Measurements from ENCODE around the gene USP21. TPM values are rescaled to one million over a fixed set of nuclear protein-coding genes. Genes with fewer than 3 reads are reported as not detected.

USP21 gene
- total and polyA plus RNA-seq, 4 donors: 15.7 to 28.1 (median 20.6) TPM

- intact Hi-C loops (cut with DNase I): no loop called here
- H3K4me3 ChIP-seq (ENCODE audit: low read length in 2 of 2): no peak overlapping the region
- no peak for DNase-seq
Measured at GRCh38 chr1:161130266-161130665, 29.0 kb upstream of the USP21 start.

GRCh38 chr1:161131523-161132409, 27.5 kb upstream of the USP21 start:
- no peaks in the 10 kb centered on the region for H3K36me3 ChIP-seq (ENCODE audit: control insufficient read depth in 1 of 2, insufficient read depth in 2 of 2, low read length in 1 of 2)
- 1% methylated on average over 22 of the region's 22 CpGs for WGBS, 2 donors
- ATAC-seq (ENCODE audit: low FRiP score): peak; percentile 48
- H3K27ac ChIP-seq (ENCODE audit: low read depth in 1 of 2, low read length in 2 of 2): peak overlapping the region in 1 of 2 donors; percentile 79
- intact Hi-C loops (cut with DNase I): loop anchor here (2.0 kb wide), 2 partner anchors 21 to 27 kb away; partner anchors contain the start of genes UFC1 (in 1 of the 2) and USP21 (in 1 of the 2)
- no peaks in the 10 kb centered on the region for H3K9me3 ChIP-seq (ENCODE audit: control insufficient read depth, low read length)
- DNase-seq: no peak
- H3K4me1 ChIP-seq (ENCODE audit: control insufficient read depth in 1 of 2, insufficient read depth in 2 of 2, low read length in 2 of 2): no peaks in the 10 kb centered on the region
- H3K27me3 ChIP-seq (ENCODE audit: control insufficient read depth in 1 of 2, insufficient read depth in 2 of 2, low read length in 1 of 2): no peaks in the 10 kb centered on the region
- peak overlapping the region; percentile 61 to 92 for H3K4me3 ChIP-seq (ENCODE audit: low read length in 2 of 2)

More at GRCh38 chr1:161130266-161130665, 29.0 kb upstream of the USP21 start:
- Histone ChIP-seq H3K27ac (ENCODE audit: low read depth in 1 of 2, low read length in 2 of 2) (no peak overlapping the region), H3K4me1 (ENCODE audit: control insufficient read depth in 1 of 2, insufficient read depth in 2 of 2, low read length in 2 of 2) (no peaks in the 10 kb centered on the region), H3K9me3 (ENCODE audit: control insufficient read depth, low read length) (no peaks in the 10 kb centered on the region), H3K36me3 (ENCODE audit: control insufficient read depth in 1 of 2, insufficient read depth in 2 of 2, low read length in 1 of 2) (no peaks in the 10 kb centered on the region), H3K27me3 (ENCODE audit: control insufficient read depth in 1 of 2, insufficient read depth in 2 of 2, low read length in 1 of 2) (no peaks in the 10 kb centered on the region)
- ATAC-seq (ENCODE audit: low FRiP score): no peak
- WGBS, 2 donors: 19 to 23% methylated on average over 1 of the region's 1 CpG

GRCh38 chr1:161132410-161133219, 26.7 kb upstream of the USP21 start, which contains the start of gene DEDD:
Gene DEDD (minus strand): TSS chr1:161132667. CDS start chr1:161124462, 8,205 bp downstream.
- H3K27ac ChIP-seq (ENCODE audit: low read depth in 1 of 2, low read length in 2 of 2): peak within 1 kb of the TSS; percentile 63 to 79

GRCh38 chr1:161133220-161133740, 26.0 kb upstream of the USP21 start:
- WGBS, 2 donors: 2 to 3% methylated on average over 11 of the region's 11 CpGs
- H3K4me3 ChIP-seq (ENCODE audit: low read length in 2 of 2): peak overlapping the region; percentile 61 to 92
- H3K27ac ChIP-seq (ENCODE audit: low read depth in 1 of 2, low read length in 2 of 2): peak overlapping the region; percentile 63 to 79
- no peak for DNase-seq
- ATAC-seq (ENCODE audit: low FRiP score): no peak
- no peaks in the 10 kb centered on the region for H3K27me3 ChIP-seq (ENCODE audit: control insufficient read depth in 1 of 2, insufficient read depth in 2 of 2, low read length in 1 of 2)
- intact Hi-C loops (cut with DNase I): loop anchor here (2.0 kb wide), 2 partner anchors 20 to 26 kb away; partner anchors contain the start of genes UFC1 (in 1 of the 2) and USP21 (in 1 of the 2)
- H3K9me3 ChIP-seq (ENCODE audit: control insufficient read depth, low read length): no peaks in the 10 kb centered on the region
- no peaks in the 10 kb centered on the region for H3K4me1 ChIP-seq (ENCODE audit: control insufficient read depth in 1 of 2, insufficient read depth in 2 of 2, low read length in 2 of 2)
- H3K36me3 ChIP-seq (ENCODE audit: control insufficient read depth in 1 of 2, insufficient read depth in 2 of 2, low read length in 1 of 2): no peaks in the 10 kb centered on the region

More at GRCh38 chr1:161132410-161133219, 26.7 kb upstream of the USP21 start, which contains the start of gene DEDD:
- H3K27me3 ChIP-seq (ENCODE audit: control insufficient read depth in 1 of 2, insufficient read depth in 2 of 2, low read length in 1 of 2): no peaks in the 10 kb centered on the region
- WGBS, 2 donors: 0 to 1% methylated on average over 51 to 68 of the region's 68 CpGs
- no peaks in the 10 kb centered on the region for H3K9me3 ChIP-seq (ENCODE audit: control insufficient read depth, low read length)
- peak; percentile 95 for ATAC-seq (ENCODE audit: low FRiP score)
- DNase-seq: peak; percentile 96 to 97
- H3K4me1 ChIP-seq (ENCODE audit: control insufficient read depth in 1 of 2, insufficient read depth in 2 of 2, low read length in 2 of 2): no peaks in the 10 kb centered on the region
- H3K36me3 ChIP-seq (ENCODE audit: control insufficient read depth in 1 of 2, insufficient read depth in 2 of 2, low read length in 1 of 2): no peaks in the 10 kb centered on the region
- H3K4me3 ChIP-seq (ENCODE audit: low read length in 2 of 2): peak within 1 kb of the TSS; percentile 61 to 92
- intact Hi-C loops (cut with DNase I): loop anchor here (2.0 kb wide), 2 partner anchors 20 to 26 kb away; partner anchors contain the start of genes UFC1 (in 1 of the 2) and USP21 (in 1 of the 2)

GRCh38 chr1:161137881-161138280, 21.4 kb upstream of the USP21 start:
- Histone ChIP-seq H3K36me3 (ENCODE audit: control insufficient read depth in 1 of 2, insufficient read depth in 2 of 2, low read length in 1 of 2) (no peaks in the 10 kb centered on the region), H3K9me3 (ENCODE audit: control insufficient read depth, low read length) (no peaks in the 10 kb centered on the region), H3K4me3 (ENCODE audit: low read length in 2 of 2) (no peak overlapping the region), H3K27me3 (ENCODE audit: control insufficient read depth in 1 of 2, insufficient read depth in 2 of 2, low read length in 1 of 2) (no peaks in the 10 kb centered on the region), H3K27ac (ENCODE audit: low read depth in 1 of 2, low read length in 2 of 2) (no peak overlapping the region), H3K4me1 (ENCODE audit: control insufficient read depth in 1 of 2, insufficient read depth in 2 of 2, low read length in 2 of 2) (no peaks in the 10 kb centered on the region)
- DNase-seq: no peak
- ATAC-seq (ENCODE audit: low FRiP score): no peak
- intact Hi-C loops (cut with DNase I): no loop called here
- 55 to 65% methylated on average over 3 of the region's 3 CpGs for WGBS, 2 donors

- intact Hi-C loops (cut with DNase I): no loop called here
- H3K27ac ChIP-seq (ENCODE audit: low read depth in 1 of 2, low read length in 2 of 2): no peak overlapping the region
Measured at GRCh38 chr1:161138431-161138830, 20.9 kb upstream of the USP21 start.

GRCh38 chr1:161139766-161140165, 19.5 kb upstream of the USP21 start:
- no peaks in the 10 kb centered on the region for H3K27me3 ChIP-seq (ENCODE audit: control insufficient read depth in 1 of 2, insufficient read depth in 2 of 2, low read length in 1 of 2)
- no peaks in the 10 kb centered on the region for H3K36me3 ChIP-seq (ENCODE audit: control insufficient read depth in 1 of 2, insufficient read depth in 2 of 2, low read length in 1 of 2)
- WGBS, 2 donors: 25 to 32% methylated on average over 1 of the region's 1 CpG
- no peak for DNase-seq
- H3K4me3 ChIP-seq (ENCODE audit: low read length in 2 of 2): no peak overlapping the region
- H3K27ac ChIP-seq (ENCODE audit: low read depth in 1 of 2, low read length in 2 of 2): no peak overlapping the region
- no peaks in the 10 kb centered on the region for H3K4me1 ChIP-seq (ENCODE audit: control insufficient read depth in 1 of 2, insufficient read depth in 2 of 2, low read length in 2 of 2)
- no peaks in the 10 kb centered on the region for H3K9me3 ChIP-seq (ENCODE audit: control insufficient read depth, low read length)
- intact Hi-C loops (cut with DNase I): no loop called here
- ATAC-seq (ENCODE audit: low FRiP score): no peak

More at GRCh38 chr1:161138431-161138830, 20.9 kb upstream of the USP21 start:
- H3K4me3 ChIP-seq (ENCODE audit: low read length in 2 of 2): no peak overlapping the region
- ATAC-seq (ENCODE audit: low FRiP score) (no peak), DNase-seq (no peak)
- H3K9me3 ChIP-seq (ENCODE audit: control insufficient read depth, low read length): no peaks in the 10 kb centered on the region
- H3K4me1 ChIP-seq (ENCODE audit: control insufficient read depth in 1 of 2, insufficient read depth in 2 of 2, low read length in 2 of 2): no peaks in the 10 kb centered on the region
- no peaks in the 10 kb centered on the region for H3K36me3 ChIP-seq (ENCODE audit: control insufficient read depth in 1 of 2, insufficient read depth in 2 of 2, low read length in 1 of 2)
- WGBS, 2 donors: 60 to 77% methylated on average over 1 of the region's 1 CpG
- no peaks in the 10 kb centered on the region for H3K27me3 ChIP-seq (ENCODE audit: control insufficient read depth in 1 of 2, insufficient read depth in 2 of 2, low read length in 1 of 2)

- H3K4me3 ChIP-seq (ENCODE audit: low read length in 2 of 2): no peak overlapping the region
- intact Hi-C loops (cut with DNase I): no loop called here
- DNase-seq: no peak
Measured at GRCh38 chr1:161140755-161141400, 18.4 kb upstream of the USP21 start.

More at GRCh38 chr1:161140755-161141400, 18.4 kb upstream of the USP21 start:
- H3K36me3 ChIP-seq (ENCODE audit: control insufficient read depth in 1 of 2, insufficient read depth in 2 of 2, low read length in 1 of 2): no peaks in the 10 kb centered on the region
- WGBS, 2 donors: 92 to 94% methylated on average over 29 of the region's 29 CpGs
- ATAC-seq (ENCODE audit: low FRiP score): no peak
- no peaks in the 10 kb centered on the region for H3K27me3 ChIP-seq (ENCODE audit: control insufficient read depth in 1 of 2, insufficient read depth in 2 of 2, low read length in 1 of 2)
- H3K9me3 ChIP-seq (ENCODE audit: control insufficient read depth, low read length): no peaks in the 10 kb centered on the region
- no peak overlapping the region for H3K27ac ChIP-seq (ENCODE audit: low read depth in 1 of 2, low read length in 2 of 2)
- H3K4me1 ChIP-seq (ENCODE audit: control insufficient read depth in 1 of 2, insufficient read depth in 2 of 2, low read length in 2 of 2): no peaks in the 10 kb centered on the region
